ENCODE results near the gene PRDM16. TPM values are rescaled to one million over a fixed set of nuclear protein-coding genes. Genes with fewer than 3 reads are reported as not detected.

Gene PRDM16
- total RNA-seq, 4 donors from 2014 or later, result 0.26 to 7.7 (median 0.35) TPM; not detected in 1

GRCh38 chr1:3314491-3315381 is 245.7 kb downstream of the PRDM16 start:
- DNase-seq, result peak; percentile 42 to 44

GRCh38 chr1:3315399-3316339 is 246.7 kb downstream of the PRDM16 start:
- intact Hi-C loops (cut with DNase I; ENCODE audit: low total_unique reads), result no loop called here
- TF ChIP-seq POLR2A (IDR thresholded peaks at IDR 0.05), result no peak
- no peak for TF ChIP-seq CTCF (IDR thresholded peaks at IDR 0.05)
- peaks cover 9 to 22% of the 10 kb centered on the region in 2 donors for H3K4me1 ChIP-seq
- no peak for DNase-seq
- H3K4me3 ChIP-seq, result no peak overlapping the region
- H3K9me3 ChIP-seq, result no peaks in the 10 kb centered on the region
- no peaks in the 10 kb centered on the region for H3K27me3 ChIP-seq
- peak overlapping the region in 1 of 2 donors; percentile 97 for H3K27ac ChIP-seq
- H3K36me3 ChIP-seq, result no peaks in the 10 kb centered on the region

More at GRCh38 chr1:3314491-3315381, 245.7 kb downstream of the PRDM16 start:
- Histone ChIP-seq H3K27ac (peak overlapping the region; percentile 93 to 97), H3K4me1 (peaks cover 9 to 22% of the 10 kb centered on the region in 2 donors), H3K36me3 (no peaks in the 10 kb centered on the region), H3K9me3 (no peaks in the 10 kb centered on the region), H3K4me3 (no peak overlapping the region), H3K27me3 (no peaks in the 10 kb centered on the region)
- intact Hi-C loops (cut with DNase I; ENCODE audit: low total_unique reads), result no loop called here
- TF ChIP-seq CTCF (IDR thresholded peaks at IDR 0.05), result no peak
- no peak for TF ChIP-seq POLR2A (IDR thresholded peaks at IDR 0.05)

- no peaks in the 10 kb centered on the region for H3K36me3 ChIP-seq
- TF ChIP-seq POLR2A (IDR thresholded peaks at IDR 0.05) (no peak), CTCF (IDR thresholded peaks at IDR 0.05) (no peak)
- H3K4me1 ChIP-seq, result peaks cover 9 to 22% of the 10 kb centered on the region in 2 donors
- intact Hi-C loops (cut with DNase I; ENCODE audit: low total_unique reads), result no loop called here
- no peaks in the 10 kb centered on the region for H3K9me3 ChIP-seq
- DNase-seq, result no peak
- no peak overlapping the region for H3K4me3 ChIP-seq
- no peak overlapping the region for H3K27ac ChIP-seq
- no peaks in the 10 kb centered on the region for H3K27me3 ChIP-seq
Measured at GRCh38 chr1:3316340-3316943, 247.4 kb downstream of the PRDM16 start.

DNA sequence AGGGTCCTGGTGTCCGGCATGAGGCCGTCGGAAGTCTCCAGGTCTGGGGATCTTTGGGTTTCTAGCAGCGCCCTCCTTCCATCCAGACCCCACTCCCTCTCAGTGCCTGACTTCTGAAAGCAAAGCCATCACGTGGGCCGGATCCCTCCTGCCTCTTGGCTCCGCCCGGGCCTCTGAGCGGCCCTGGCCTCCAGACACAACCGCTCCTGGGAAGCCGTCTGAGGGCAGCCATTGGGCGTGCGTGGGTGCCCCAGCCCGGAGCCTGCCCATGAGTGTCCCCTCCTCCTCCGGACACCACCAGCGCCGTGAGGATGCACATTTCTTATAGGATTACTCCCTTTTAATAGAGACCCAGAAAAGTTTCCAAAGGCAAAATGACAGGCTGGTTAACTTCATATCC is 248.5 kb downstream of the PRDM16 start:
- no peak overlapping the region for H3K4me3 ChIP-seq
- no peaks in the 10 kb centered on the region for H3K27me3 ChIP-seq
- no peak overlapping the region for H3K27ac ChIP-seq
- intact Hi-C loops (cut with DNase I; ENCODE audit: low total_unique reads), result no loop called here
- peaks cover 9 to 13% of the 10 kb centered on the region in 2 donors for H3K4me1 ChIP-seq
- no peak for DNase-seq
- H3K9me3 ChIP-seq, result no peaks in the 10 kb centered on the region
- TF ChIP-seq CTCF (IDR thresholded peaks at IDR 0.05), result no peak
- no peak for TF ChIP-seq POLR2A (IDR thresholded peaks at IDR 0.05)
- H3K36me3 ChIP-seq, result no peaks in the 10 kb centered on the region

Measured in uterus (tissue), 4 donors.